NCI-H2081 (cell line): ENCODE results near the gene PTPRN2.

Source experiments
- DNase-seq, 2 experiments: peaks; one replicate each; lab custom pipeline; 2025; lab: John Stamatoyannopoulos, UW

PTPRN2 gene

DNA sequence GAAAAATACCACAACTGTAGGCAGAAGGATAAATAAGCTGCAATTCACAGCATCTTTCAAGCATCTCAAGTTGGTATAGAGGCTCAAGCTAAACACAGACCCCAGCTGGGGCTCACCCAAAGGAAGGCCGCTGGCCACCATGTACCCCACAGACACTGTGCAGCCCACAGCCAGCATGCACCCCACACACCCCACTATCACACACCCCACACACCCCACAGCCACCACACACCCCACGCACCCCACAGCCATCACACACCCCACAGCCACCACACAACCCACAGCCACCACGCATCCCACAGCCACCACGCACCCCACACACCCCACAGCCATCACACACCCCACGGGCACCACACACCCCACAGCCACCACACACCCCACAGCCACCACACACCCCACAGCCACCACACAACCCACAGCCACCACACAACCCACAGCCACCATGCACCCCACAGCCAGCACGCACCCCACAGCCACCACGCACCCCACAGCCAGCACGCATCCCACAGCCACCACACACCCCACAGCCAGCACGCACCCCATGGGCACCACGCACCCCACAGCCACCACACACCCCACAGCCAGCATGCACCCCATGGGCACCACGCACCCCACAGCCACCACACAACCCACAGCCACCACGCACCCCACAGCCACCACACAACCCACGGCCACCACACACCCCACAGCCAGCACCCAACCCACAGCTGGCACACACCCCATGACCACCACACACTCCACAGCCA is 1036.1 kb downstream of the PTPRN2 start:
- no peak for DNase-seq

DNA sequence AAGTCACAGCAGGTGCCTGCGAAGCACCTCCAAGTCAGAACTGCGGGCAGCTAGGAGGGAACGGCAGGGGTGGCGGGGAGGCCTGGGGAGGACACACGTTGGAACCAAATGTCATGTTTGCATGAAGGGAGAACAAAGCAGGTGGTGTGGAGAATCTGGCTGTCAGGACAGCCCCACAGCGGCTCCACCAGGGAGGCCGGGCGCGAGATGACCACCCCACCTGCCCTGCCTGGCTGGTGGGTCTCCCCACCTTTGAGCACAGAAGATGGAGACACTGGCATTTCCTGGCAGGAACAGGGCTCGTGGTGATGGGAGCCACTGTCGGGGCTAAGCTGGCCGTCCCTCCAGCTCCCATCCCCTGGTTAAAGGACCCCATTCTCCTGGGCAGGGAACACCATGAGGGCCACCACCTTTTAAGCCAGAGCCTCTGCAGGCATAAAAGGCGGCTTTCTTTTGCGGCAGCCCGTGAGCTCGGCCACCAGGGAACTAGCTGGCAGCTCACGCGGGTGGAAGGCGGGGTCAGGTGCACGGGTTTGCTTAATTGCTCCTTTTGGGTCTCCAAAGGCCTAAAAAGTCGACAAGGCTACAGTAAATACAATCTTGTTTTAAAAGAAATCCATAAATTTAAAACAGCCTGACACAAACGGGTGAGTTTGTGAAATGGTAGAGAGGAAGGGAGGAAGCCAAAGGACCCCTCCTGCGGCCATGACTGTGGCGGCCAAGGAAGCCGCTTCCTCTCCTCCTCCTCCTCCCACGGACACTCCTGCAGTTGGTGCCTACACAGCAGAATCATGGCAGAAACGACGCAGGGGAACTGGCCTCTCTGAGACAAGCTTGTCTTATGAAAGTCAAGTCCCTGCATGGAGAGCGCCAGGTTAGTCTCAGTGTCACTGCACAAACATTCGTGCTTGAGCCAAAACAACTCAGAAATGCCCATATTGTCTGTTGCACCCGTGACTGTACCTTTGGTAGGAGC is 1037.0 kb downstream of the PTPRN2 start:
- no peak for DNase-seq

DNA sequence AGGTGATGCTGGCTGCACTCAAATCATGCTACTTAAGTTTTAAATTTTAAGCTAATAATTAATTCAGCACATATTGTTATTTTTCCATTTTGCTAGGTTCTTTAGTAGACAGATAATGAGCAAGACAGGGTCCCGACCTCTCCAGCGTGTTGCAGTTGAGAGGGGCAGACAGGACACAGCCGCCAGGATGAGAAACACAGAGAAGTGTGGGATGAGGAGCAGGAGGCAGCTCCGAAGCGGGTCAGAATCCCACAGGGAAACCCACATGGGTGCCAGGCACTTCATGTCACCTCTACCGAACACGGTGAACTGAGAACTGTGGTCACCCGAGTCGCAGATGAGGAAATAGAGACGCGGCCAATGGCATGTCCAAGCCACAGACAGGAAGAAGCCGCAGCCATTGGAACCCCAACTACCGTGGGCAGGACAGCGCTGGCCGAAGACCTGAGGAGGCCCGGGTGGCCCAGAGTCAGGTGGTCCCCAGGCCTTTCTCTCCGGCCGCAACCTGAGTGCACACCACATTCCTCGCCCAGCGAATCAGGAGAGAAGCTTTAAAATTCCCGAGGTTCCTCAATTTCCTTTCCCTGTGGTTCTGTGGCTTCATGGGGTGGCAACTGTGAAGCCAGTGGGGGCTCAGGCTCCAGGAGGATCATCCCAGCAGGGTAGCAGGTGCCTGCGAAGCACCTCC is 1037.9 kb downstream of the PTPRN2 start:
- no peak for DNase-seq

DNA sequence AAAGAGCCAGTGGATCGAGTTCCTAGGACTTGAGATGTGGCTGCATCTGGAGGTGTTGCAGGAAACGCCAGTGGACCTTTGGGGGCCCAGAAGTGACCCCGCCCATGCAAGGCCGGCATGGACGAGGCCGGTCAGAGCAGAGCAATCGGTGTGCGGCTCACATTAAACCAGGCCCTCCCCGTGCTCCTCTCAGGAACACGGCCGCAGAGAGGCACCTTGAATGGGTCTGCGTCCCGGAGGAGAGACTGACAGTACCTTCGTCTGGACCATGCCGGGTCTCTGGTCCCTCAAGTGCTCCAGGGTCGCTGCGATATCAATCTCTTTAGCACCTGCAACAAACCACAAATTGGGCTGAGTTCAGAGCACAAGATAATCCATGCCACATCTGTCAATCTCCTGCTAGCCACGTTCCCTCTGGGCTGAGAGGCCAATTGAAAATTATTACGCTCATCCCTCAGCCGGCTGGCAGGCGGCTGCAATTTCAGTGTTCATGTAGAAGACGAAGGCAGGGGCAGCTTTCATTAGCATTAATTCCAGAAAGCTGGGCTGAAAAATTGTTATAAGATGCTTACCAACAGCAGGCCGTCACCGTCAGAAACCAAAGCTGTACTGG is 1038.8 kb downstream of the PTPRN2 start:
- DNase-seq, result no peak

DNA sequence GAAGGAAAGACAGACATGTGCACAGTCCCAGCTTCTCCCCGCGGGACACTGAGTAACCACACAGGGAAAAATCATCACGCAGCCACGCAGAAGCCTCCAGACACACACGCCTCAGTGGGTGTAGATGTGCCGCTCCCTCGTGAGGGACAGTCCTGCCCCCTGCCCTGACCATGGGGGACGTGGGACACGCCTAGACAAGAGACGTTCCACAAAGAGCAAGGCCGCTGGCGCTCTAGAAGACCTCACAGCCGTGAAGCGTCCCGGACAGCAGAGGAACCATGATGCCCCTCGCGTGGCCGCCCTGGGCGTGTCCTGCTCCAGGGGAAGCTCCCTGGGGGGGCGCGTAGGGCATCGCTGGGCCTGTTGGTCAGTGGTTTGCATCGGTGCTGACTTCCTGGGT is 1040.0 kb downstream of the PTPRN2 start:
- no peak for DNase-seq

DNA sequence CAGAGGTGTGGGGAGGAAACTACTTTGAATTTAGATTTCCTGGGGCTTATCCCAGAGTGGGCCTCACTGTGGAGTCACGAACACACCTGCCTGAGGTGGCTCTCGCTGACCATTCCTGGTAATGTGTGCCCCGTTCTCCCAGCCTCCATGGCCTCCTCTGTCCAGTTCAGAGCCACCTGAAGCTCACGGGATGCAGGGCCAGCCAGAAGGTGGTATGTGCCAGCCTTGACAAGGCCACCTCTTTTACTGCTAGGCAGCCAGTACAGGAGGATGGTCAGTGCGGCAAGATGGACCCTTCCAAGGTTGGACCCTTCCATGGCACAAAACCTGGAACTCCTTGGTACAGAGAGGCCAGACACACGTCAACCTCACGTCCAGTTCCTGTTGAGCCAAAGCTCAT is 1040.5 kb downstream of the PTPRN2 start:
- no peak for DNase-seq

DNA sequence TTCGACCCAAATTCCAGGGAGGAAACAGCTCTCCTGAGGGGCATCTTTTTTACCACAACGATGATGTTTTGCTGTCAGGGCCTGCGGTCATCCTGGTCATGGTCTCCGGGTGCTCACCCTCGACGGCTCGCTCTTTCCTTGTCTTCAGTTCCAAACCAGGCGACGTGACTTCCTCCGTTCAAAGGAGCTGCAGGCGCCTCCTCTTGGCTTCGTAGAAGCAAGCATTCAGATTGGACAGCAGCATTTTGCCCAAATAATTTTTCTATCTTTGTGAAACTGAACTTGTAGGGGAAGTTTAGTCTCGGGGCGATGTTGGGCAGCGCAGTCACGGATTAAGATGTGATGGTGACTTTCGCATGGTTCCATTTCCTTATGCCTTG is 1042.0 kb downstream of the PTPRN2 start:
- no peak for DNase-seq

DNA sequence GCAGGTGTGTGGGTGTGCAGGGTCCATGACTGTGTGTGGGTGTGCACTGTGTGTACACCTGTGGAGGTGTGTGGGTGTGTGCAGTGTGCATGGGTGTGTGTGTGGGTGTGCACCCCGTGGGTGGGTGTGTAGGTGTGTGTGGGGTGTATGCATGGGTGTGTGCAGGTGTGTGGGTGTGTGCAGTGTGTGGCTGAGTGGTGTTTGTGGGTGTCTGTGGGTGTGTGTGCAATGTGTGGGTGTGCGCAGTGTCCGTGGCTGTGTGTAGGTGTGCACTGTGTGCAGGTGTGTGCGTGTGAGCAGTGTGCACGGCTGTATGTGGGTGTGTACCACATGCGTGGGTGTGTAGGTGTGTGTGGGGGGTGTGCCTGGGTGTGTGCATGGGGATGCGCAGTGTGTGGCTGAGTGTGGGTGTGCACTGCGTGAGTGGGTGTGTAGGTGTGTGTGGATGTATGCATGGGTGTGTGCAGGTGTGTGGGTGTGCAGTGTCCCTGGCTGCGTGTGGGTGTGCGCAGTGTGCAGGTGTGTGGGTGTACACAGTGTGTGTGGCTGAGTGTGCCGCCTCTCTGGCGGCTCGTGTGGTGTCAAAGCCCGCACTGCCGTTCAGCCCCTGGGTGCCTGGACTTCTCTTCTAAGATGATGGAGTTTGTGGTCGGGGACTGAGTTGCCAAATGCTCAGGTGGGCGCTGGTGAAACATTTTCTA is 1042.5 kb downstream of the PTPRN2 start:
- no peak for DNase-seq

DNA sequence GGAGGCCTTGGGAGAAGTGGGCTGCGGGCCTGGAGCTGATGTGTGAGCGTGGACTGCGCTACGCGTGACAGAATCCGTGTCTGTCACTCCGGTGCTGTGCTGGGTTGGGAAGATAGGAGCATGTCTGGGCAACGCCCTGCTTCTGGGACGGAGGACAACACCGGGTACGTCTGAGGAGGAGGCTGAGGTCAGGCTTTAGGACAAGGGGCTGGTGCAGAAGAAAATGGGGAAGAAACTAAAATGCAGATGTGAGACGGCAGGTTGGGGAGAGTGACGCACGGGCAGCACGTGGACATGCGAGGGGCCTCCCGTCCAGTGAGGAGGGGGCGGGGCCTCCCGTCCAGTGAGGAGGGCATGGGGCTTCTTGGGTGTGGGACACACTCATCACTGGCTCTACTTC is 1043.4 kb downstream of the PTPRN2 start:
- DNase-seq, result no peak

DNA sequence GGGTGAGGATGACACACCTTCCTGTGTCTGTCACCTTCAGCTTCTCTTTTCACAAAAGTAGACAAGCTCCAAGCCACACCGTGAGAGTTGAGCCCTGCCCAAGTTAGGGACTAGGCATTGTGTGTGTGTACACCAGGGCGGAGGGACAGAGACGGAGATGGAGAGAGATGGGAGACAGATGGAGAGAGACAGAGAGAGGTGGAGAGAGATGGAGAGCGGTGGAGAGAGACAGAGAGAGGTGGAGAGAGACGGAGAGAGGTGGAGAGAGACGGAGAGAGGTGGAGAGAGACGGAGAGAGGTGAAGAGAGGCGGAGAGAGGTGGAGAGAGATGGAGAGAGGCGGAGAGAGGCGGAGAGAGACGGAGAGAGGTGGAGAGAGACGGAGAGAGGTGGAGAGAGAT is 1043.8 kb downstream of the PTPRN2 start:
- DNase-seq, result no peak

DNA sequence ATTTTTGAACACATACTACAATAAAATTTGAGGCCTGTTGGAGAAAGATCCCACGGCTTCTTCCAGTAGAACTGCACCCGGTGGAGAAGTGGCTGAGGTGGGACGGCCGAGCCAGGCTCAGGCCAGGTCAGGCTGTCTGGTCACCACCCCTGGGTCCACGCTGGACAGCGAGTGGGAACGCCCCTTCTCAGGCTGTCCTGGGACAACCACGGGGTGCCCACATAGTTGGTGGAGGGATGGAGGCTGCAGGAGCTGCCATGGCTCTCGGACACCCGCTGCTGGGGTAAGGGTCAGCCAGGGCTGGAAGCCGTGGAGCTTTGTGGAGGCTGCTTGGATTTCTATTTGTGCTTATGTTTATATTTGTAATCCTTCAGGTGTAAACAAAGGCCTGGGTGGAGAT is 1044.3 kb downstream of the PTPRN2 start:
- no peak for DNase-seq

DNA sequence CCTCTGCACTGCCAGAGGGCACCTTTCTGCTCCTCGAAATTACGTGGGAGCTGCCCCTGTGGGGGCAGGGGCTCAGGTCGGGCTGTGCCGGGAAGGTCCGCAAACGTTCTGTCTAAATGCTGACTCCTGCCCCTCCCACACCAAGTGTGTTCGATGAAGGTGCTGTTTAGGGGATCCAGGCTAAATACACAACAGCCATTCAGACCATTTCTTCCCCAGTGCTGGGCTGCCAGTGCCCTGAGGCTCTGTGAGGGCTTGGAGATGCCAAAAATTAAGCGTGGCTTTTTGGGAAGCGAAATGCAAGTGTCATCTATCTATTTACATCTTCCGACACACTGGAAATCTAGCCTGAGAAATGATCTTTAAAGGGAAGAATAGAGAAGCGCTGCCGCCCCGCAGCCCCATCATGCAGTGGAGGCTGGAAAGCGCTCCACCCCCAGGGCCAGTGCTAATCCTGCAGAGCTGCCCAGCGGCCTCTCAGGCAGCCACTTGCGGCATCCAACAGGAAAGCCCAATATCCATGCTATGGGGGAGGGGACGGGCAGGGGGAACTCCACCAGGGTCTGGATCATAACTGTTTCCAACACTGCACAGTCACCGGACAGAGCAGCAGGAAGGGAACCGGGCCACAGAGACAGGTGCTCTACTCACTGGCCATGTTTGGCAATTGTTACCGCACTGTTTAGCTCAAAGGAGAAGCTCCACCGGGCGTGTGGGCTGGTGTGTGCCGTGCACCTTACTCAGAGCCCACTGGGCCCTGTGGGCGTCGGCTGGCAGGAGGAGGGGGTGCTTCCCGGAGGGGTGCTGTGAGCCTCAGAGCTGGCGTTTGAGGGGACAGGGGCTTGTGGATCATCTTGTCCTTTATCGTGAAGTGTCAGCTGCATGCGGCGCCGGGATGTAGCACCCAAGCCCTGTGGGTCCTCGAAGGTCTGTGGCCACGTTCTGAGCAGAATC is 1045.3 kb downstream of the PTPRN2 start:
- no peak for DNase-seq

DNA sequence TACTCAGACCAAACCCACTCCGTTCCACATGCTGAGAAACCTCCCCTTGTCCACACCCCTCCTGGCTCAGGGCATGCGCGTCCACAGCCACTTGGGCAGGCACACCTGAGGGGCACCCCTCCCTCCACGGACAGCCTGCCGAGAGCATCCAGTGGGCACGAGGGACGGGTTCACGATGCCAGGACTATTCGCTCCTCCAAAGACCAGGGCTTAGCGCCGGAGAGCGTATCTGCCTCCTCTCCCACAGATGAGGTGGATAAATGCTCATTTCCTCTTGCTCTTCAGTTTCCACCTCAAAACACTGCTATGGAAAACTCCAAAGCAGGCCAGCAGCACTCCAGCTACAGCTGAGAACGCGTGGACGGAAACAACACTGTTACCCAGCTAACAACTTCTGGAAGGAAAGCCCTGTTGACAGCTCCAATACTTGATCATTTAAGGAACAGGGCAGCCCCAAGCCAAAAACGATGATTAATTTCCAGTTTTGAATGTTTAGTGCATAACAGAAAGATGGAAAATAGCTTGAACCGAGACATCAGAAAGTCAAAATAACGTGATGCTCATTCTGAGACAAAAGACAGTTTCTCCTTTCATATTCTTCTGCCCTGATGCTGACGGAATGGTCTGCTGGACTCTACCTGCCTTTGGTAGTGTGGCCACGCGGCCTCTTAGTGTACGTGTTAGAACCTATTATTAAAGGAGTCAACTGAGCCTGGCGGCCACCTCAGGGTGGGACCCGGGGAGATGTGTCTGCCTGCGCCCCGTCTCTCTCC is 1046.1 kb downstream of the PTPRN2 start:
- no peak for DNase-seq

DNA sequence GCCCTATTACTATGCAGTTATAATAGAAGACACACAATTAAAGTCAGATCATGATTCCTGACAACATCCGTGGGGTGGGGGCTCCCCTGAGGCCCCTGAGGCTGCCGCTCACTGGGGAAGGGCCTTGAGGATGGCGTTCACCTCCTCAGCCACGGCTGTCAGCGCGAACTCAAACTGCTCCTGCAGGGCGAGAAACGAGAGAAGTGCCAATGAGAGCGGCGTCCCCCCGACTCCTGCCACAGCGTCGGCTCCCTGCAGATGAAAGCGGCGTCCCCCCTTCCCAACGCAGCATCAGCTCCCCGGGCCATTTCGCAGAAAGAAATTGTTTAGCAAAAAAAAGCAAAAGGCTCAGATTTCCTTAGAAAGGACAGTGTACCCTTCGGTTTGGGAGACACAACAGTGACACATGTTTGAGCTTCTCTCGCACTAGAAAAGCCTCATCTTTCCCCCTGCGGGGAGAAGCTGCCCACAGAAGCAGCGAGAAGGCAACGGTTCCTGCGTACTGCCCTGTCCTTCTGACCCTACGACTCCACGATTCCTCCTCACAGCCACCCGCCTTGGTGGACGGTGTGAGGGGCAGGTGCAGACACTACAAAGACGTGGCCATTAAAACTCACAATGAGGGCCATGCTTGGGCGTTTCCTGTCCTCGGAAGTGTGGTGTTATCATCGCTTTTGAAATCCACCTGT is 1046.9 kb downstream of the PTPRN2 start:
- no peak for DNase-seq

DNA sequence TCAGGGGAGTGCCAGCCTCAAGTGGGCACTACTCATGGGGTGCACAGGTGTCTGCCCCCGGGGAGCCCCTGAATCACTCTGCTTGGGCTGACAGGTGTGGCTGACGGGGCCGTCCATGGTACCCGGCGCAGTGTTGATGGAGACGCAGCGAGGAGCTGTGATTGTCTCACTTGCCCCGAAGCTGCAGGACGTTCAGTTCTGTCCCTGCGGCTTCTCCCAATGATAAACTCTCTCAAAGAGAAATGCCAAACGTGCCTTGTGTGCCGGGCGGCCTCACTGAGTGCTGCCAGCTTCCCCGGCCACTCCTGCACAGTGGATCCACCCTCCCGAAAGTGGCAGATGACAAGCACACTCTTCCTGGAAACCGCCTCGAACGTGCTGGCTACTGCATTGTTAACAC is 1047.6 kb downstream of the PTPRN2 start:
- DNase-seq, result no peak

DNA sequence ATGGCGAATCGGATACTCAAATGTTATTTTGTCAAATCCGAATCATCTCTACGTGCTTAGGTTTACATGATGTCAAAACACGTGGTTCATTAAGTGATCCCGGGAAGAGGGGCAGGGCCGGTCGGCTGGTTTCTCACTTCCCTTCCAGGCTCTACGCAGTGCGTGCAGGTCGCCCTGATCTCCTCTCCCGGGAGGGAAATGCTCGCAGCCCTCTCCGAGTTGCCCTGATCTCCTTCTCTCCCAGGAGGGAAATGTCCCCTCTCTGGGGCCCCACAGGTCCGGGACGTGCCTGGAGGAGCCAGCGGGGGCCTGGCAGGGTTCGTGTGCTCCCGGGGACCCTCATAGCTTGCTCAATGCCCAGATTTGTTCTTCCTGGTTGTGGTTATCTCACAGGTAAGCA is 1048.1 kb downstream of the PTPRN2 start:
- DNase-seq, result no peak

DNA sequence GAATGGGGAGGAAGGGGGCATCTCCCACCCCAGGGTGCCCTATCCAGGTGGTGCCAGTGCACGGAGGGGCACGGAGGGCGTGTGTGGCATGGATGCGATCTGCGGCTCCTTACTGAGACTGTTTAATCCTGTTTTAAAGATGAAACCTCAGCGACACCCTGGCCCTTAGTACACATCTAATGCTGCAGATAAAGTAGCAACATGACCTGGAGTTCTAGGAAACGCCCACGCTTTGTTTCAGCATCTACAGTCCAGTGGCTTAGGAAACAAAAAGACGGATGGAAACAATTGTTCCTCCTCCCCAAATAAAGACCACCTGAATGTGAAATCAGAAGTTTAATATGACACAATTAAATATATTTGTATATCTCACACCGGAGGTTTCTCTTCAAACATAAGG is 1048.9 kb downstream of the PTPRN2 start:
- DNase-seq, result no peak

DNA sequence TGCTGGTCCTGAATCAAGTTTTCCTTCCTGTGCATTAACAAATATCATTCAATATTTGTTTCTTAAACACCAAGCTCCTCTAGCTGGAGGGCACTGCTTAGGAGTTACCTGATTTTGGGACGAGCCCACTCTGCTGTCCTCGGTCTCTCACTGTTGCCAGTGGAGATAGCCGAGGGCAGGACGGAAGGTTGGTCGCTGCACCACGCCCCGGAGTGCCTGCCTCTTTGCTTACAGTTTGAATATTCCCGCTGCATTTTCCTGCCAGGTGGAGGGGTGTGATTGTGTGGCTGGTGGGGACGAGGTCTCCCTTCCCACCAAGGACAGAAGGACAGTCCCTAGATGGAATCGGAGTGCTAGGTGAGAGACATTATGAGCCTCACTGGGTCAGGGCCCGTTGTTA is 1049.3 kb downstream of the PTPRN2 start:
- DNase-seq, result no peak

DNA sequence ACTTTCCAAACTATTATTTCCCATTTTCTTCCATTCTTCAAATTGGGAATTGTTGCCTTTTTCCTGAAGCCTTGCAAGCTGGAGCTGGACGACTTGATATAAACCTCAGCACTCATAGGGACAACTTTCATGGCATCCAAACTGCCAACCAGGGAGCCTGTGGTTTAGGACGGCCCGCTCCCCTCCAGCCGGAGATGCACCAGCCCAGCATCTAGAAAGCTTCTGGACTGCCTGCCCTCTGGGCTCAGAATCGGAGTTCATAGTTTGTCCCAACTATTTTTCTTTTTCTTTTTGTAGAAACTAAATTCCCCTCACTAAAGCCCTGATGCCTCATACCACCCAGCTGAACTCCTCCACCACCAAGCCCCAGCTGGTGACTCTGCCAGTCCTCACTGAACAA is 1050.6 kb downstream of the PTPRN2 start:
- DNase-seq, result no peak
